ENCODE data around the gene SEZ6. TPM values are rescaled to one million over a fixed set of nuclear protein-coding genes. Genes with fewer than 3 reads are reported as not detected.
A peak's percentile ranks its signal among the peaks of the same experiment; 100 is the strongest.

The SEZ6 gene
- under 1 TPM in 1 of 9 donors, not detected in 8; 0.25 TPM for total RNA-seq
- polyA plus RNA-seq = not detected
- long read RNA-seq, donor 1 = 0 reads
- long read RNA-seq, donor 2 = 0 reads
- long read RNA-seq, donor 3 = 0 reads

DNA sequence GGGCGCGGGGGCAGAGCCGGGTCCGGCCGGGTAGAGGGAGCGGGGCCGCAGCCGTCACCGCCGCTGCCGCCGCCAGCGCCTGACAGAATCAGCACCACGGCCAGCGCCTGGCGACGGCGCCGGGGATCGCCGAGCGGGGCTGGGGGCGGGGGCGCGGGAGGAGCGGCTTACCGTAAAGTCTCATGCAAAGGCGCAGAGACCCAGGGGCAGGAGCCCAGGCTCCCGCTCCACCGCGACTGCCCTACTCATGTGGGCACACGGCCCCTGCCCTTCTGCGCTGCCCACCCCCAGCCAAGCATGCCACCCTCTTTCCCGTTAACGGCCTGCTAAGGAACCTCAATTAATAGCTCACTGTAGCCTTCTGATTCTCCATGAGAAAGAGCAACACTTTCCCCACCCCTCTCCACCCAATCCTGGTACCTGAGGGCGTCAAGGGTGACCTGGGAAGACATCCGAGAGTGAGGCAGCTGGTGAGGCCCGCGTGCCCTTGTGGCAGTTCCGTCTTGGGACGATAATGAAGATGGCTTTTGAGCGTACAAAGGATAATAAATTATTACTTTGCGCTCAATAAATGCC, at the start of gene SEZ6:
TSS of gene SEZ6 (minus strand) at position 98 of the 576 bp plus-strand sequence. CDS start 164 bp downstream, outside the sequence.
- Histone ChIP-seq H3K27ac (no peak within 1 kb of the TSS), H3K27me3 (peaks cover 9 to 57% (median 35%) of the 10 kb centered on the region in 9 donors), H3K9me3 (no peaks in the 10 kb centered on the region), H3K36me3 (no peaks in the 10 kb centered on the region), H3K4me1 (peaks cover 0 to 13% (median 3%) of the 10 kb centered on the region in 12 donors), H3K4me3 (peak within 1 kb of the TSS in 1 of 12 donors; percentile 29)
- 4 to 15% (median 4%) methylated on average over 16 to 43 of the region's 43 CpGs for WGBS, 4 donors
- TF ChIP-seq, protein P1, sequence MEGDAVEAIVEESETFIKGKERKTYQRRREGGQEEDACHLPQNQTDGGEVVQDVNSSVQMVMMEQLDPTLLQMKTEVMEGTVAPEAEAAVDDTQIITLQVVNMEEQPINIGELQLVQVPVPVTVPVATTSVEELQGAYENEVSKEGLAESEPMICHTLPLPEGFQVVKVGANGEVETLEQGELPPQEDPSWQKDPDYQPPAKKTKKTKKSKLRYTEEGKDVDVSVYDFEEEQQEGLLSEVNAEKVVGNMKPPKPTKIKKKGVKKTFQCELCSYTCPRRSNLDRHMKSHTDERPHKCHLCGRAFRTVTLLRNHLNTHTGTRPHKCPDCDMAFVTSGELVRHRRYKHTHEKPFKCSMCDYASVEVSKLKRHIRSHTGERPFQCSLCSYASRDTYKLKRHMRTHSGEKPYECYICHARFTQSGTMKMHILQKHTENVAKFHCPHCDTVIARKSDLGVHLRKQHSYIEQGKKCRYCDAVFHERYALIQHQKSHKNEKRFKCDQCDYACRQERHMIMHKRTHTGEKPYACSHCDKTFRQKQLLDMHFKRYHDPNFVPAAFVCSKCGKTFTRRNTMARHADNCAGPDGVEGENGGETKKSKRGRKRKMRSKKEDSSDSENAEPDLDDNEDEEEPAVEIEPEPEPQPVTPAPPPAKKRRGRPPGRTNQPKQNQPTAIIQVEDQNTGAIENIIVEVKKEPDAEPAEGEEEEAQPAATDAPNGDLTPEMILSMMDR (IDR thresholded peaks at IDR 0.05) = peak in 3 of 12 donors; percentile 7 to 32 (median 9)
- TF ChIP-seq POLR2A (IDR thresholded peaks at IDR 0.05) = no peak
- intact Hi-C loops (cut with DNase I) = loop anchor here in 1 of 10 donors (5.0 kb wide), 1 partner anchor 61 kb away; no protein-coding TSS in a partner anchor
- DNase-seq (peak; percentile 72 to 87 (median 82)), ATAC-seq (peak in 3 of 4 donors; percentile 90 to 95 (median 91))

GRCh38 chr17:29054835-29055234, 49.0 kb upstream of the SEZ6 start:
- TF ChIP-seq POLR2A (IDR thresholded peaks at IDR 0.05) = no peak
- TF ChIP-seq, protein P1 (IDR thresholded peaks at IDR 0.05) = no peak
- H3K9me3 ChIP-seq = no peaks in the 10 kb centered on the region
- H3K36me3 ChIP-seq = no peaks in the 10 kb centered on the region
- H3K27ac ChIP-seq = no peak overlapping the region
- WGBS, 4 donors = 81 to 94% (median 86%) methylated on average over 6 to 10 of the region's 10 CpGs
- H3K4me3 ChIP-seq = no peak overlapping the region
- DNase-seq (no peak), ATAC-seq (no peak)
- no peaks in the 10 kb centered on the region for H3K4me1 ChIP-seq
- intact Hi-C loops (cut with DNase I) = loop anchor here in 1 of 10 donors (10.0 kb wide), 1 partner anchor 50 kb away; no protein-coding TSS in a partner anchor
- peaks cover 0 to 3% (median 0%) of the 10 kb centered on the region in 9 donors for H3K27me3 ChIP-seq

DNA sequence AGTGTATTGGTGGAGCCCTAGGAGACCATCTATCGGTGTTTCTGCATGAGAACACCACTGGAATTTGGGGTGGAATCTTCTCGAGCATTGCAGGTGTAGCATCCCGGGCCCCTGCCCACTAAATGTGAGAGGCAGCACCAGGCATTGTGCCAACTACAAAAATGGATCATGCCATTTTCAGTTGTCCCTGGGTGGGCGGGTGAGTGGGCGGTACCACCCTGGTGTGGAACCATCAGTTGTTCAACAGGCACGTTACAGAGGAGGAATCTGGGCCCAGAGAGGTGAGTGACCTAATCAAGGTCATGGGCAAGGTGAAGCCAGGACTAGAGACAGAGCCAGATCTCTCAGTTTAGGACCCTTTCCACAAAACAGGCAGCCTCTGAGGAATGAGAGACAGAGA, 45.9 kb upstream of the SEZ6 start:
- Histone ChIP-seq H3K4me3 (no peak overlapping the region), H3K9me3 (no peaks in the 10 kb centered on the region), H3K36me3 (no peaks in the 10 kb centered on the region), H3K27me3 (peaks cover 0 to 4% (median 0%) of the 10 kb centered on the region in 9 donors), H3K4me1 (no peaks in the 10 kb centered on the region), H3K27ac (no peak overlapping the region)
- DNase-seq (no peak), ATAC-seq (no peak)
- intact Hi-C loops (cut with DNase I) = loop anchor here in 1 of 10 donors (10.0 kb wide), 1 partner anchor 53 kb away; no protein-coding TSS in a partner anchor
- 78 to 84% (median 79%) methylated on average over 6 of the region's 6 CpGs for WGBS, 4 donors
- TF ChIP-seq POLR2A (IDR thresholded peaks at IDR 0.05) = no peak
- TF ChIP-seq, protein P1 (IDR thresholded peaks at IDR 0.05) = no peak

GRCh38 chr17:29051194-29051593, 45.4 kb upstream of the SEZ6 start:
- 81 to 88% (median 85%) methylated on average over 12 of the region's 12 CpGs for WGBS, 4 donors
- Histone ChIP-seq H3K9me3 (no peaks in the 10 kb centered on the region), H3K36me3 (no peaks in the 10 kb centered on the region), H3K4me3 (no peak overlapping the region), H3K4me1 (peaks cover 0 to 1% (median 0%) of the 10 kb centered on the region in 12 donors), H3K27ac (no peak overlapping the region), H3K27me3 (peaks cover 0 to 8% (median 0%) of the 10 kb centered on the region in 9 donors)
- DNase-seq (no peak), ATAC-seq (no peak)
- TF ChIP-seq, protein P1 (IDR thresholded peaks at IDR 0.05) = no peak
- no peak for TF ChIP-seq POLR2A (IDR thresholded peaks at IDR 0.05)
- intact Hi-C loops (cut with DNase I) = loop anchor here in 1 of 10 donors (10.0 kb wide), 1 partner anchor 54 kb away; no protein-coding TSS in a partner anchor

All from heart left ventricle (tissue), 16 donors.